CD4-positive, alpha-beta T cell treated with Interleukin-2 at 100 ng/mL for 4 hours (primary cell): ENCODE results near the gene CHAMP1.
A peak's percentile ranks its signal among the peaks of the same experiment; 100 is the strongest.
"Not testable (repeated sequence)": the region's sequence is repeated elsewhere in the genome, so short reads cannot be mapped to it uniquely, and the experiment has no call there.

Experiments
- DNase-seq: peaks from one replicate; pipeline ENCODE4 v3.0.0-alpha.2; 2020; ENCODE audit warnings: low spot score

CHAMP1 gene

DNA sequence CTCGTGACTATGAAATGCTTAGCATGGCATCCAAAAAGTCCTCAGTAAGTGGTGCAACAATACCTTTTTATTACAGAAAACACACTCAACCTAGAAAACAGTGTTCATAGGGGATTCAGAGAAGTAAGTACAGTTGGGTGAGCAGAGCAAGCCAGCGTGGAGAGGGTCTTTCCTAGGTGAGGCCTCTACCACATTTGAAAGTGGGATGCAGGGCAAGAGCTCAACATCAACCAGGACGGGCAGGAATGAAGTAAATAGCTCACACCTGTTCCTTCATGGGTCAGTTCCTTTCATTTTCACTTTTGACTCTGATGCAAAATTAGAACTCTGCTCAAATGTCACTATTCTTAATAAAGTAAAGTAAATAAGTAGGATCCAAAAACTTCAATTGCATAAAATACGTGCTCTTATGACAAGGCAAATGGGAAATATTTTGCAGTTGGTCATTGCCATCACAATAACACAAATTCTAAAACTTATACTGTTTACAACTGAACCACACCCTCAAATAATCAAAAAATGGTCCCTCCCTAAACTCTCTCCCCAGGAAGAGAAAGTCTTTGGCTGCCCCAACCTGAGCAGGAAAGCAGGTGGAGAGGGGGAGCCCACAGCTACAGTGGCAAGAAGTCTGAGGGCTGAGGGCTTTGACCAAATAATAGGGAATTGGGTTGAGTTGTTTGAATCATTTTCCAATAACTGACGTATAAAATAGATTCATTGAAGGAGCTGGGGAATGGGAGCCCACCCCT, 20.2 kb downstream of the CHAMP1 start:
- no peak for DNase-seq

DNA sequence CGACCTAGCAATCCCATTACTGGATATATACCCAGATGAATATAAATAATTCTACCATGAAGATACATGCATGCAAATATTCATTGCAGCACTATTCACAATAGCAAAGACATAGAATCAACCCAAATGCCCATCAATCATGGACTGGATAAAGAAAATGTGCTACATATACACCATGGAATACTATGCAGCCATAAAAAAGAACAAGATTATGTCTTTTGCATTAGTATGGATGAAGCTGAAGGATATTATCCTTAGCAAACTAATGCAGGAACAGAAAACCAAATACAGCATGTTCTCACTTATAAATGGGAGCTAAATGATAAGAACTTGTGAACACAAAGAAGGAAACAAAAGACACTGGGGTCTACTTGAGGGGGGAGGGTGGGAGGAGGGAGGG, 22.2 kb downstream of the CHAMP1 start:
- not testable (repeated sequence) for DNase-seq

DNA sequence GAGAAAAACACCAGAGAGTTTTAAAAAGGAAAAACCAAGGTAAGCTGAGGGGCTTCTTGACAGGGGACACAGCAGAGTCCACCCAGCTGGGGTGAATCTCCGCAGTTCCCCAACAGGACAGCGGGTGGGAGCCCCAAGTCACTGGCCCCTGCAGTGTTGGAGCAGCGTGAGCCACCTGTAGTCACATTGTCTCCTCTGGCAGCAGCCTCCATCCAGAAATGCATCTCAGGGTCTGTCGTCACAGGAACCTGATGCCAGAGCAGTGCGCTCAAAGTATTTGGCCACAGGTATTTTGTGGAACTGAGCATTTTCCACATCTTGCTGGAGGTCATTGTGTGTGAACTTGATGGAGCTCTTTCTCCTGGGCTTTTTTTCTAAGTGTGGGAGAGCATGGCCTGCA, 24.7 kb downstream of the CHAMP1 start:
- no peak for DNase-seq

DNA sequence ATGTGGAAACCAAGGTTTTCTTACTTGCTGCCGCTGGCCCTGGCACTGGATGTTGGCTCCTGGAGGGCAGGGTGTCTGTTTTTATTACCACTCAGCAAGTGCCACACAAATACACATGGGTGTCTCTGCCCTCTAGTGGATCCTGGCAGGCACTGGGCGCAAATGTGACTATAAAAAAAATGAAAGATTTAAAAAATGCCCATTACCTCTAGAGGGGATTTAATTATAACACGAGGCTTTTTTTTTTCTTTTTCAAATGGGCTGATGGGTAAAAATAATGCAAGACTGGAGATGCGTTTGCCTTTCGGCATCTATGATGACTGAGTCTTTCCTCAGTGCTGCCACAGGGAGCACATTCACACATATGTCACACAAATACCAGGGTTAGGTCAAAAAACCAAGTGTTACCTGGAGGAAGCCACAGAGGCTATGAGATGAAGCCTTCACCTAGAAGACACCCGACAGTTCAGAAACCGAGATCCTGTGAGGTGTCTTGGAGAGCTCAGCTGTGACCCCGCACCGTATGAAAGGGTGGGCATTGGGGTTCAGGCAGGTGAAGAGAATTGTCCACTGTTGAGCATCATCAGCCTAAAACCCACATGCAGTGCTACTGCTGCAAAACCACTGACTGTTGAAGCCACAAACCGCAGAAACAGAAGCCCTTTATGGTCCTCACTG, 25.7 kb downstream of the CHAMP1 start:
- DNase-seq: peak; percentile 65

DNA sequence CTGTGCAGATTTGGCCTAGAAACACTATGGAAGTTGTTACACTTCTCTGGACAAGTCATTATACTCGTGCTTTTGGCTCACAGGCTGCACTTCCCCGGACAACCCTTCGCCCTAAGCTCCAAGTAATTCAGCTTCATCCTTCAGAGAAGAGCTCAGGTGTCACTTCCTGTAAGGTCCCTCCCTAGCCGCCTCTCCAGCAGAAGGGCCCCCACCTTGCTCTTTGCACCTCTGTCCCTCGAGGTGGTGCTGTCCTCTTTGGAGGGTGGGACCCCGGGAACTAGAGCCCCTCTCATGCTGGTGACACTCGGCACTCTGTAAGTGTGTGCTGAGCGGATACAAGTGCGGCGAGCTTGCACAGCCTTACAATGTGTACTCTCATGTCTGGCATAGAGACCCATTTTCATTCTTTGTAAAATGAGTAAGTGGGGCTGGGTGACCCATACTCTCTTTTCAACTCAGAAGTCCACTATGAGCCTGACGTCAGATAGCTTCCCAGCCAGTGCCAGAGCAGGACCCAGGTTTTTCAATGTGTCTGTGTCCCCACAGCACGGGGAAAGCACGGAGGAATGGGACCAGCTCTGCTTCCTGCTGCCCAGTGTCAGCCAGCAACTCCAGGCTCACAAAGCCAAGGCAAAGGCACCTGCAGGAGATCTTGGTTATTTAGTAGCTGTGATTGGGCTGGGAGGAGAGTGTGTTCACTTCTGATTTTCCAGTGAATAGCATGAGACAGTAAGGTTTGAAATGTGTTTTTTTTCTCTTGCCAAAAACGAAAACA, 26.9 kb downstream of the CHAMP1 start:
- no peak for DNase-seq

DNA sequence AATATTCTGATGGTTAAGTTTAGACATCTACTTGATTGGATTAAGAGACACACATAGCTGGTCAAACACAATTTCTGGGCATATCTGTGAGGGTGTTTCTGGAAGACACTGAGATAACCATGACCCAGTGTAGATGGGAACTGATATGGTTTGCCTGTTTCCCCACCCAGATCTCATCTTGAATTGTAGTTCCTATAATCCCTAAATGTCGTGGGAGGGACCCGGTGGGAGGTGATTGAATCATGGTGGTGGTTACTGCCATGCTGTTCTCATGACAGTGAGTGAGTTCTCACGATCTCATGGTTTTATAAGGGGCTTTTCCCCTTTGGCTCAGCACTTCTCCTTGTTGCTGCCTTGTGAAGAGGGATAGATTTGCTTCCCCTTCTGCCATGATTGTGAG, 33.0 kb downstream of the CHAMP1 start:
- DNase-seq: not testable (repeated sequence)

DNA sequence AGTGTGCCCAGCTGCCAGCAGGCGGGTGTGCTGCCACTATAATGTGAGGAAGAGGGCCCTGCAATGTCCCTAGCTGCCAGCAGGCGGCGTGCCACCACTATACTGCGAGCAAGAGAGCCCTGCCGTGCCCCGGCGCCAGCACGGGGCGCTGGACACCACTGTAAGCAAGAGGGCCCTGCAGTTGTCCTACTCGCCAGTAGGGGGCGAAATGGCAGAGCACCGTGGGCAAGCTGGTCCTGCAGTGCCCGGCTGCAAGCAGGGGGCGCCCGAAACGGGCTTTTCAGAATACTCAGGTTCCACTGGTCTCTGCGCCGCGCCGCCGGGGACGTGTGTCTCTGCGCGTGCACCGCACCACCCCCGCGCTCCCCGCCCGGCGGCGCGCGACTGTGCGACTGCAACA, 38.5 kb downstream of the CHAMP1 start:
- DNase-seq: not testable (repeated sequence)

DNA sequence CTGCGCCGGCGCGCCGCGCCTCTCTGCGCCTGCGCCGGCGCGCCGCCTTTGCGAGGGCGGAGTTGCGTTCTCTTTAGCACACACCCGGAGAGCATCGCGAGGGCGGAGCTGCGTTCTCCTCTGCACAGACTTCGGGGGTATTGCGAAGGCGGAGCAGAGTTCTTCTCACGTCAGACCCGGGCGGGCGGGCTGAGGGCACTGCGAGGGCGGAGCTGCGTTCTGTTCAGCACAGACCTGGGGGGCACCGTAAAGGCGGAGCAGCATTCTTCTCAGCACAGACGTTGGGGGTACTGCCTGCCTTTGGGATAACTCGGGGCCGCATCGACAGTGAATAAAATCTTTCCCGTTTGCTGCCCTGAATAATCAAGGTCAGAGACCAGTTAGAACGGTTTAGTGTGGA, 39.1 kb downstream of the CHAMP1 start:
- DNase-seq: not testable (repeated sequence)
